ENCODE results near the gene PPFIA2. TPM values are rescaled to one million over a fixed set of nuclear protein-coding genes. Genes with fewer than 3 reads are reported as not detected.

The PPFIA2 gene
- total and polyA plus RNA-seq, 9 of the 15 experiments (the other 6 are each of a cell fraction or from before 2014, with no cell fraction given), result not detected

- Histone ChIP-seq H3K4me3 (no peak overlapping the region), H2AFZ (ENCODE audit: low read depth, low read length) (no peak overlapping the region), H3K9me1 (ENCODE audit: control insufficient read depth, insufficient read depth, low read length) (no peaks in the 10 kb centered on the region), H3K27me3 (ENCODE audit: control insufficient read depth in 2 of 2, insufficient read depth in 2 of 2, low read length in 2 of 2) (no peaks in the 10 kb centered on the region), H3K9ac (ENCODE audit: insufficient read depth in 1 of 2, low read depth in 2 of 2, low read length in 2 of 2) (no peak overlapping the region), H3K27ac (ENCODE audit: extremely low read depth, low read depth, low read length) (no peak overlapping the region), H3K79me2 (ENCODE audit: control insufficient read depth, insufficient read depth, low read length) (no peaks in the 10 kb centered on the region), H4K20me1 (replicated peaks; ENCODE audit: control insufficient read depth, insufficient read depth, low read length) (no peaks in the 10 kb centered on the region), H3K36me3 (ENCODE audit: control insufficient read depth, insufficient read depth, low read length) (no peaks in the 10 kb centered on the region), H3K4me2 (ENCODE audit: insufficient read depth, low read length) (no peak overlapping the region), H3K4me1 (replicated peaks in 1 of 2; ENCODE audit: control insufficient read depth in 2 of 2, insufficient read depth in 2 of 2, low read length in 2 of 2) (no peaks in the 10 kb centered on the region), H3K9me3 (replicated peaks; ENCODE audit: control insufficient read depth, insufficient read depth, low read depth, low read length) (no peaks in the 10 kb centered on the region)
- intact Hi-C loops (cut with micrococcal nuclease), result no loop called here
- in situ Hi-C loops (cut with MboI), result no loop called here
- ChIA-PET POLR2A (no interaction called here), CTCF (ENCODE audit: low intra/inter-chr PET ratio) (no interaction called here)
- ATAC-seq (no peak), FAIRE-seq (no peak), DNase-seq (ENCODE audit: extremely low read depth in 1 of 4, low spot score in 3 of 4) (no peak)
- no TSS peak for BruUV-seq (replicated peaks)
- WGBS (ENCODE audit: insufficient coverage, low coverage, missing lambda C conversion rate), result 0% methylated on average over 4 of the region's 4 CpGs
- TF ChIP-seq ETV1 (tag; conservative IDR thresholded peaks at IDR 0.05; ENCODE audit: low read depth), result no peak
- TF ChIP-seq ZNF3 (CRISPR knock-in tag; IDR thresholded peaks at IDR 0.05), result no peak
- TF ChIP-seq CBFA2T3 (IDR thresholded peaks at IDR 0.05), result no peak
- TF ChIP-seq ZNF384 (IDR thresholded peaks at IDR 0.05; ENCODE audit: low read depth, low read length), result no peak
- TF ChIP-seq TCFL5 (CRISPR knock-in tag; conservative IDR thresholded peaks at IDR 0.05), result no peak
Observed at GRCh38 chr12:81332054-81332453, 427.1 kb downstream of the PPFIA2 start.

GRCh38 chr12:81330480-81330879, 428.7 kb downstream of the PPFIA2 start:
- DNase-seq (ENCODE audit: extremely low read depth in 1 of 4, low spot score in 3 of 4), result no peak
- POLR2A ChIA-PET, result no interaction called here
- Histone ChIP-seq H3K36me3 (ENCODE audit: control insufficient read depth, insufficient read depth, low read length) (no peaks in the 10 kb centered on the region), H3K9me3 (replicated peaks; ENCODE audit: control insufficient read depth, insufficient read depth, low read depth, low read length) (no peaks in the 10 kb centered on the region), H3K27me3 (ENCODE audit: control insufficient read depth in 2 of 2, insufficient read depth in 2 of 2, low read length in 2 of 2) (no peaks in the 10 kb centered on the region), H3K4me3 (no peak overlapping the region), H2AFZ (ENCODE audit: low read depth, low read length) (no peak overlapping the region), H3K9me1 (ENCODE audit: control insufficient read depth, insufficient read depth, low read length) (no peaks in the 10 kb centered on the region), H3K79me2 (ENCODE audit: control insufficient read depth, insufficient read depth, low read length) (no peaks in the 10 kb centered on the region), H3K9ac (ENCODE audit: insufficient read depth in 1 of 2, low read depth in 2 of 2, low read length in 2 of 2) (no peak overlapping the region), H3K4me2 (ENCODE audit: insufficient read depth, low read length) (no peak overlapping the region), H4K20me1 (replicated peaks; ENCODE audit: control insufficient read depth, insufficient read depth, low read length) (no peaks in the 10 kb centered on the region), H3K4me1 (replicated peaks in 1 of 2; ENCODE audit: control insufficient read depth in 2 of 2, insufficient read depth in 2 of 2, low read length in 2 of 2) (no peaks in the 10 kb centered on the region), H3K27ac (ENCODE audit: extremely low read depth, low read depth, low read length) (no peak overlapping the region)
- no peak for FAIRE-seq
- WGBS (ENCODE audit: insufficient coverage, low coverage, missing lambda C conversion rate), result 0% methylated on average over 1 of the region's 1 CpG
- BruUV-seq (replicated peaks), result no TSS peak
- no peak for TF ChIP-seq FOXK2 (conservative IDR thresholded peaks at IDR 0.05 in 1 of 2, IDR thresholded peaks at IDR 0.05 in 1 of 2; ENCODE audit: low read depth in 2 of 2)
- TF ChIP-seq ZNF134 (CRISPR knock-in tag; conservative IDR thresholded peaks at IDR 0.05), result no peak
- TF ChIP-seq RBFOX2 (IDR thresholded peaks at IDR 0.05; ENCODE audit: low read depth, low read length), result no peak
- no peak for TF ChIP-seq PYGO2 (tag; IDR thresholded peaks at IDR 0.05)
- no peak for TF ChIP-seq ZBTB2 (IDR thresholded peaks at IDR 0.05)
- no peak for TF ChIP-seq ZNF146 (CRISPR knock-in tag; IDR thresholded peaks at IDR 0.05; ENCODE audit: unreplicated experiment)
- in situ Hi-C loops (cut with MboI), result no loop called here
- ATAC-seq, result no peak
- intact Hi-C loops (cut with micrococcal nuclease), result no loop called here
- CTCF ChIA-PET (ENCODE audit: low intra/inter-chr PET ratio), result no interaction called here
